ENCODE measurements around the gene LCN6. TPM values are rescaled to one million over a fixed set of nuclear protein-coding genes. Genes with fewer than 3 reads are reported as not detected.

LCN6 gene
- total RNA-seq, 1 donor from 2014 or later: not detected

DNA sequence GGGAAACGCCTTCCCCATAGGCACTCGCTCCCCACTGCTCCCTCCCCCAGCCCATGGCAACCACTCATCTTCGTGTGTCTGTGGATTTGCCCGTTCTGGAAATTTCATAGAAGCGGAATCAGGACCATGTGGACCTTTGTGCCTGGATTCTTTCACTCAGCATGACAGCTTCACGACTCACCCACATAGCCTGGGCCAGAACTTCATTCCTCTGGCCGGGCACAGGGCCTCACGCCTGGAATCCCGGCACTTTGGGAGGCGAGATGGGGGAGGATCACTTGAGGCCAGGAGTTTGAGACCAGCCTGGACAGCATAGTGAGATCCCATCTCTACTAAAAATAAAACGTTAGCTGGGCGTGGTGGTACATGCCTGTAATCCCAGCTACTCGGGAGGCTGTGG is 48.0 kb downstream of the LCN6 start:
- no peak overlapping the region for H3K4me3 Mint-ChIP-seq
- no peaks in the 10 kb centered on the region for H3K9me3 Mint-ChIP-seq
- DNase-seq (ENCODE audit: low read depth, low spot score): no peak
- peaks cover 5% of the 10 kb centered on the region for H3K27me3 Mint-ChIP-seq (ENCODE audit: low read depth)
- no peaks in the 10 kb centered on the region for H3K36me3 Mint-ChIP-seq (ENCODE audit: low read depth)
- peaks cover 16% of the 10 kb centered on the region for H3K4me1 Mint-ChIP-seq
- TF ChIP-seq, protein P1, sequence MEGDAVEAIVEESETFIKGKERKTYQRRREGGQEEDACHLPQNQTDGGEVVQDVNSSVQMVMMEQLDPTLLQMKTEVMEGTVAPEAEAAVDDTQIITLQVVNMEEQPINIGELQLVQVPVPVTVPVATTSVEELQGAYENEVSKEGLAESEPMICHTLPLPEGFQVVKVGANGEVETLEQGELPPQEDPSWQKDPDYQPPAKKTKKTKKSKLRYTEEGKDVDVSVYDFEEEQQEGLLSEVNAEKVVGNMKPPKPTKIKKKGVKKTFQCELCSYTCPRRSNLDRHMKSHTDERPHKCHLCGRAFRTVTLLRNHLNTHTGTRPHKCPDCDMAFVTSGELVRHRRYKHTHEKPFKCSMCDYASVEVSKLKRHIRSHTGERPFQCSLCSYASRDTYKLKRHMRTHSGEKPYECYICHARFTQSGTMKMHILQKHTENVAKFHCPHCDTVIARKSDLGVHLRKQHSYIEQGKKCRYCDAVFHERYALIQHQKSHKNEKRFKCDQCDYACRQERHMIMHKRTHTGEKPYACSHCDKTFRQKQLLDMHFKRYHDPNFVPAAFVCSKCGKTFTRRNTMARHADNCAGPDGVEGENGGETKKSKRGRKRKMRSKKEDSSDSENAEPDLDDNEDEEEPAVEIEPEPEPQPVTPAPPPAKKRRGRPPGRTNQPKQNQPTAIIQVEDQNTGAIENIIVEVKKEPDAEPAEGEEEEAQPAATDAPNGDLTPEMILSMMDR (conservative IDR thresholded peaks at IDR 0.05): no peak
- no peak overlapping the region for H3K27ac Mint-ChIP-seq (ENCODE audit: unreplicated experiment)

DNA sequence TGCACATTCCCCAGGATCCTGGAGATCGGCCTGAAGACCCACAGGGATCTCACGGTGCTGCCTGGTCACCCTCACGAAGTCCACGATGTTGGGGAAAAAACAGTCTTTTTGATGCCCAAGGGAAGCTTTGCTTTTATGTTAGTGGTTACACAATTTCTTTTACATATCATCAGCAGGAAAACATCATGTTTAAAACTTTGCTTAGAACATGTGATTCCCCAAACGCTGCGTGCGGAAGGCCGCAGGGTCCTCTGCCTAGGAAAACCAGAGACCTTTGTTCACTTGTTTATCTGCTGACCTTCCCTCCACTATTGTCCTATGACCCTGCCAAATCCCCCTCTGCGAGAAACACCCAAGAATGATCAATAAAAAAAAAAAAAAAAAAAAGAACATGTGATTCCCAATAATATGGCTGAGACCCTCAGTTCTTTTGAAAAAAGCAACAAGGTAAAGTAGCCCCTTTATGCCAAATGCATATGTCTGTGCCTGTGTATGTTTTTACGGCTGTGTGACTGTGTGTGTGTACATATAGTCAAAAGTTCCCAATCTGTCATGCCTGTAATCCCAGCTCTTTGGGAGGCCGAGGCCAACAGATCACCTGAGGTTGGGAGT is 49.6 kb downstream of the LCN6 start:
- TF ChIP-seq, protein P1 (conservative IDR thresholded peaks at IDR 0.05): no peak

DNA sequence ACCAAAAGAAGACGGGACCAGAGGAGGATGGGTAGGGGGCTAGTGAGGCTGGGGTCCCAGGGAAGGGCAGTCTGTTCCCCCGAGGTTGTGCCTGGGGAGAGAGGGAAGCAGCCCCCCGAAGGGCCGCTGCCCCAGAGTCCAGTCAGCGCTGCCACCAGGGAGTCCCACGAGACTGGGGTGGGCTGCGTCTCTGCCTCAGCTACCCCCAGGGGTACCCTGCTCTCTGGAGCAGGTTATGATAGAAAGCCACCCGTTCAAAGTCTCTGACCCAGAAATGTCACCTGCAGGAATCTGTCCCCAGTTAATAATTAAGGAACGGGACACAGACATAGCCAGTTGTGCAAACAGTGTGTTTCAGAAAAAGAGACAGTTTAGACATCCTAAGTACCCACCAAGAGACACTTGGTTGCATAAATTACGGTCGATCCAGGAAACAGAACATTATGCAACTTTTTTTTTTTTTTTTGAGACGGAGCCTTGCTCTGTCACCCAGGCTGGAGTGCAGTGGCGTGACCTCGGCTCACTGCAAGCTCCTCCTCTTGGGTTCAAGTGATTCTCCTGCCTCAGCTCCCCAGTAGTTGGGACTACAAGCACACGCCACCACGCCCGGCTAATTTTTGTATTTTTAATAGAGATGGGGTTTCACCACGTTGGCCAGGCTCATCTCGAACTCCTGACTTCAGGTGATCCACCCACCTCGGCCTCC is 50.4 kb downstream of the LCN6 start:
- no peak overlapping the region for H3K4me3 Mint-ChIP-seq

More for the DNA sequence above, 49.6 kb downstream of the LCN6 start:
- Mint-ChIP-seq H3K27ac (ENCODE audit: unreplicated experiment) (no peak overlapping the region), H3K4me3 (no peak overlapping the region), H3K4me1 (peaks cover 16% of the 10 kb centered on the region), H3K27me3 (ENCODE audit: low read depth) (peaks cover 5% of the 10 kb centered on the region), H3K36me3 (ENCODE audit: low read depth) (no peaks in the 10 kb centered on the region), H3K9me3 (no peaks in the 10 kb centered on the region)
- DNase-seq (ENCODE audit: low read depth, low spot score): no peak

DNA sequence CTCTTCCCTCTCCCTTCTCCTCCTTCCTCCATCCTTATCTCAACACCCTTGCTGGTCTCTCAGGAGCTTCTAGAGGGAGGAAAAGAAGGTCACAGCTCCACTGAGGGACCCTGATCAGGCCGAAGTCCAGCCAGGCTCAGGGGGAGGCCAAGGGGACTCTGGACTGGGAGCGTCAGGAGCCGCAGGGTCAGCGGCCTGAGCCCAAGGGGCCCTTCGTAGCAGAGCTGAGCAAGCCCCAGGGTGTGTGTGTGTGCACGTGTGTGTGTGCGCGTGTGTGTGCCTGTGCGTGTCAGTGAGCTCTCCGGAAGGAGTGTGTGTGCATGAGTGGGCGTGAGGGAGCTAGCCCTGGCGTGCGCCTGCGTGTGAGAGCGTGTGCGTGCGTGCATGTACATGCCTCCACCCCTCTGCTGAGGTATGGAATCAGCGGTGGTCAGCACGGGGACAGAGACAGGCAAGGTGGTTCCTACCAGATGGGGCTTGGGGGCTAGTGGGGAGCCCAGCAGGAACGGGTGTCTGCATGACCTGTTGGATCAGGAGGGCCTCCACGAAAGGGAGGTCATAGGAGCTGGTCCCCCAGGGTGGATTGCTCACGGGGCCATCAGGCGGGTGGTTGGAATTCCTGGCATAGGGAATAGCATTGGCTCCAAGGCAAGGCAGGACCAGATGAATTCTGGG is 51.0 kb downstream of the LCN6 start:
- Mint-ChIP-seq H3K36me3 (ENCODE audit: low read depth) (no peaks in the 10 kb centered on the region), H3K27ac (ENCODE audit: unreplicated experiment) (peak overlapping the region; percentile 86), H3K4me3 (peak overlapping the region; percentile 55), H3K4me1 (peaks cover 23% of the 10 kb centered on the region), H3K27me3 (ENCODE audit: low read depth) (peaks cover 8% of the 10 kb centered on the region), H3K9me3 (no peaks in the 10 kb centered on the region)
- DNase-seq (ENCODE audit: low read depth, low spot score): no peak
- TF ChIP-seq, protein P1 (conservative IDR thresholded peaks at IDR 0.05): no peak

More for the DNA sequence above, 50.4 kb downstream of the LCN6 start:
- Mint-ChIP-seq H3K36me3 (ENCODE audit: low read depth) (no peaks in the 10 kb centered on the region), H3K9me3 (no peaks in the 10 kb centered on the region), H3K27ac (ENCODE audit: unreplicated experiment) (no peak overlapping the region), H3K4me1 (peaks cover 21% of the 10 kb centered on the region), H3K27me3 (ENCODE audit: low read depth) (peaks cover 7% of the 10 kb centered on the region)
- TF ChIP-seq, protein P1 (conservative IDR thresholded peaks at IDR 0.05): no peak
- no peak for DNase-seq (ENCODE audit: low read depth, low spot score)

DNA sequence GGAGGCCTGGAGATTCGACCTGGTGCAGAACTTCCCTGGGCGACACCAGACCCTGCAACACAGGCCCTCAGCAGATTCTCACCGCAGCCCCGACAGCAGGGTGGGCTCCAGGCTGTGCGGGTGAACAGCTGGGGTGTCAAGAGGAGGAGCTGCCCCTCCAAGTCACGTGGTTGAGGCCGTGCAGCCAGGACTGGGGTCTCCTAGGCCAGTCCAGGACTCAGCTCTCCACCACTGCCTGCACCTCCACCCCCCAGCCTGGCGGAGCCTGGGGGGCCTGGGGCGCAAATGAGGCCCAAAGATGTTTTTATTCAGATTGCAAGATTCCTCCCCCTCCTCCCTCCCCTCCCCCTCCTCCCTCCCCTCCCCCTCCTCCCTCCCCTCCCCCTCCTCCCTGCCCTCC is 51.8 kb downstream of the LCN6 start:
- Mint-ChIP-seq H3K4me3 (no peak overlapping the region), H3K27ac (ENCODE audit: unreplicated experiment) (no peak overlapping the region), H3K4me1 (peaks cover 23% of the 10 kb centered on the region), H3K9me3 (no peaks in the 10 kb centered on the region), H3K36me3 (ENCODE audit: low read depth) (no peaks in the 10 kb centered on the region), H3K27me3 (ENCODE audit: low read depth) (peaks cover 5% of the 10 kb centered on the region)
- TF ChIP-seq, protein P1 (conservative IDR thresholded peaks at IDR 0.05): no peak
- DNase-seq (ENCODE audit: low read depth, low spot score): no peak

Measured in neural crest cell (in vitro differentiated cells).